ENCODE results near the gene WNT1.

- no peak for TF ChIP-seq CTCF (IDR thresholded peaks at IDR 0.05)
- TF ChIP-seq EP300 (IDR thresholded peaks at IDR 0.05), result no peak
These were observed 41.0 kb upstream of the WNT1 start for GRCh38 chr12:48937170-48937569.
